ENCODE measurements around the gene MRPL42. TPM values are rescaled to one million over a fixed set of nuclear protein-coding genes. Genes with fewer than 3 reads are reported as not detected.

Gene MRPL42
- total RNA-seq, 1 experiment from 2014 or later: 117 TPM

DNA sequence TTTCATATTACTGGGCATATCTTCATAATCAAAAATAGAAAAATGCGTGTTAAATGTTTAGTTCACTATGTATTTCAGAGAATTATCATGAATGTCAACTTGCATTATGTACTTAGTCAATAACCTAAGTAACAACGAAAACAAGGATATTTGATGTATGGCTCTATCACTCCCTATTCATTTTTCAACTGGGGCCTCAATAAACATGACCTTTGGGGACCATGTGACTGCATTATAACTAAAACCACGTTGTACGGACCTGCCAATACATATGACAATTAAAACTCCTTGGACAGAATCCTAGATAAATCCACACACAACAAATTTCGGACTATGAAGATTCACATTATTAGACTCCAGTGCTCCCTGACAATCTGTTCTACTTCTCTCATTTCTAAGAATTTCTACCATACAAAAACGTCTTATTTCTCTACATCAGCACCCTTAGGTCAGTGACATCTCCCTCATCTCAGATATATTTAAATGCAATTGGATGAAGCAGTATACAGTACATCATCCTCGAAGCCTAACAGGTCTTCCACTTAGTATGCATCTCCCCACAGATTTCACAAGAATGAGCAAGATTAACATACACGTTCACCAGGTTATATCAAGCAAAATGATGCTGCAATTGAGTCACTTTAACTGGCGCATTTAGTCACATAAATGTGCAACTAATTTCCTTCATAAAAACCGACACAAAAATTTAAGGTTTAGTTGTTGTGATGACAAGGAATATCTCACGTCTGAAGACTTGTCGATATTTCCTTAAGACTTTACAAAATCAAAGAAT lies 27.1 kb upstream of the MRPL42 start:
- Histone ChIP-seq H3K27me3 (ENCODE audit: control insufficient read depth, insufficient read depth, low read length) (no peaks in the 10 kb centered on the region), H3K36me3 (replicated peaks; ENCODE audit: control insufficient read depth, insufficient read depth, low read length) (no peaks in the 10 kb centered on the region), H3K4me3 (ENCODE audit: insufficient read depth, low read depth, low read length) (peak overlapping the region; percentile 94)
- no peak for DNase-seq

DNA sequence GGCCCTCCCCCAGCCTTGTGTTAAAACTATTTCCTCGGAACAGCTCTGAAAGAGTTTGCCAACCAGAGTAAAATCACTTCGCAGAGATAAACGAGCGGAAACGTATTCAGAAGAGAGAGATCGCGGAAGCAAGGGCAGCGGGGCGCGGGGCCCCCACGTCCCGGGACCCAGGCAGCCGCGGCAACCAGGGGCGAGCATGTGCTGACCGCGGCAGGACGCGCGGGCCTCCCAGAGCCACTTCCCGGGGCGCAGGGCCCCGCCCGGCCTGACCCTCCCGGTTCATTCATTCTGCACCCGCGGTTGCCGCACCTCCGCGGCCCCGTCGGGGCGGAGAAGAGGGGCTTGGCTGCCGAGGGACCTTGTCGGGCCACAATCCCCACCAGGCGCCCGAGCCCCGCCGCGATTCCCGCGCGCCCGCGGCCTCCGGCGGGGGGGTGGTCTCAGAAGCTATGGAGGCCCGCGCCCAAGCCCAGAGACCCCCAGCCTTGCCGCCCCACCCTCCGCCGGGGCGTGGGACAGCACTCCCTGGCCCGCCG lies 26.2 kb upstream of the MRPL42 start:
- peak; percentile 74 for DNase-seq
- H3K4me3 ChIP-seq (ENCODE audit: insufficient read depth, low read depth, low read length): peak overlapping the region; percentile 94
- H3K27me3 ChIP-seq (ENCODE audit: control insufficient read depth, insufficient read depth, low read length): no peaks in the 10 kb centered on the region
- H3K36me3 ChIP-seq (replicated peaks; ENCODE audit: control insufficient read depth, insufficient read depth, low read length): no peaks in the 10 kb centered on the region

DNA sequence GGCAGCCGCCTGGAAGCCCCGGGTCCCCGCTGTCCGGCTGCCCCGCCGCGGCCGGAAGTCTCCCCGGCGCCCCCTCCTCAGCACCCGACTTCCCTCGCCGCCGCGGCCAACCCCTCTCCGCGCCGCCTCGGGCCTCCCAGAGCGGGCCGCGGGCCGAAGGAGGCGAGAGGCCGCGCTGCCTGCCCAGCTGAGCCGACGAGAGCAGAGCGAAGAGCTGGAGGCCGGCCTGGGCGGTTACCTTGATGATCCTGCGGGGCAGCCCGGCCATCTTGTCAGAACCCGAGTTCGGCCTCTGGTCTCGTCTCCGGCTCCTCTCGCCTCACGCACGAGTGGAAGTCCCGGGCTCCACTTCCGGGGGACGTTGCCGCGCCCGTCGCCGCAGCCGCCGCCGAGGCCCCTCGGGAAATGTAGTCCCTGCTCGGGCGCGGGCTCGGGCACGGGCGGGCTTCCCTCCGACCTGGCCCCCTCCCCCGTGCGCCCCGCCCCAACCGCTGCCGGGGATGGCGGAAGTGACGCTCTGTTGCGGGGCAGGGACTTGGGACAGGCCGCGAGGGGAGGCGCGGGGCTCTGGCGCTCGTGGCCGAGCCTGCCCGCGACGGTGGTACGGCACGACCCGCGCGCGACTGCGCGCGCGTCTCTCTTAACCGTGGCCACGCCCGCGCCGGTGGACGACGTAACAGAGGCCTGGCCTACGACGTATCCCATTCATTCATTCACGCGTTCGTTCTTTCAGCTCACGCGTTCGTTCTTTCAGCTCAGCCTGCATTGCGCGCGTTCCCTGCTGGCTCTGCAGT lies 25.5 kb upstream of the MRPL42 start, which contains the start of gene UBE2N:
TSS of gene UBE2N (minus strand) at position 331 of the 794 bp plus-strand sequence. CDS start at position 268, 63 bp downstream.
- no peaks in the 10 kb centered on the region for H3K27me3 ChIP-seq (ENCODE audit: control insufficient read depth, insufficient read depth, low read length)
- DNase-seq: peak; percentile 97
- peak within 1 kb of the TSS; percentile 94 for H3K4me3 ChIP-seq (ENCODE audit: insufficient read depth, low read depth, low read length)
- no peaks in the 10 kb centered on the region for H3K36me3 ChIP-seq (replicated peaks; ENCODE audit: control insufficient read depth, insufficient read depth, low read length)

DNA sequence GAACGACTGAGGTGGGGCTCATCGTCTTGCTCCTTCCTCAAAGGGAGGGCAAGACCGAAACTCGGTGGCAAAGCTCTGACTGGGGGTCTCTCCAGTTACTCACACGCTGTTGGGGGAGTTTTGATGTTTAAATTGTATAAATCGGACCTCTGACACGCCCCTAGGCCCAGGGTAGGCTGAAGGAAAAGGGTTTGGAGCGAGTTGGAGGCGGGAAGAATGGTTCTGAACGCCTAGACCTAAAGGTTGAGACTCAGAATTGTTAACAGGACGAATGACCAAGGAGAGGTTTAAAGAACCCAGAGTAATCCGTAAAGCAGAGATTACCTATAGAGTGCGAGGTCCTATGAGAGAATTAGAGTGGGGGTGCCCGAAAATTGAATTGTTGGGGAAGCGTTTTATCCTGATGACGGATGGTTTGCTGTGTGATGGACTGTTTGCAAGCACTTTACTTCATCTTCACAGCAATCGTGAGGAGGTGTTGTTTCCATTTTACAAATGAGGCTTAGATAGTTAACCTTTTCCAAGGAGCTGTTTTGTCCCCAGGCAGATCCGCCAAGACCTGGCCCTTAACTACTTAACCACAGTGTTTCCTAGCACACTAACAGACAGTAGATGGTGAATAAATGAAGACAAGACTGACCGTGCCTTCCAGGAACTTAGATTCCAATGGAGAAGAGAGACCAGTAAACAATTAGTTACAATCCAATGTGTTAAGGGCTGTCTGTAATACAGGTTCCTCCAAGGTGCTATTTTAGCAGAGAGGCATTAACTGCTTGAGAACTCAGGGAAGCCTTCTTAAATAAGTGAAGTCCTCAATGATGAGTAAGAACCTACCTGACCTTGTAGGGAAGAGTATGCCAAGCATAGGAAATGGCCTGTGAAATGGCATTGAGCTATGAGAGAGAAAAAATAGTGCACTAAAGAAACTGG lies 24.6 kb upstream of the MRPL42 start:
- H3K27me3 ChIP-seq (ENCODE audit: control insufficient read depth, insufficient read depth, low read length): no peaks in the 10 kb centered on the region
- no peaks in the 10 kb centered on the region for H3K36me3 ChIP-seq (replicated peaks; ENCODE audit: control insufficient read depth, insufficient read depth, low read length)
- H3K4me3 ChIP-seq (ENCODE audit: insufficient read depth, low read depth, low read length): peak overlapping the region; percentile 94
- DNase-seq: peak; percentile 16

DNA sequence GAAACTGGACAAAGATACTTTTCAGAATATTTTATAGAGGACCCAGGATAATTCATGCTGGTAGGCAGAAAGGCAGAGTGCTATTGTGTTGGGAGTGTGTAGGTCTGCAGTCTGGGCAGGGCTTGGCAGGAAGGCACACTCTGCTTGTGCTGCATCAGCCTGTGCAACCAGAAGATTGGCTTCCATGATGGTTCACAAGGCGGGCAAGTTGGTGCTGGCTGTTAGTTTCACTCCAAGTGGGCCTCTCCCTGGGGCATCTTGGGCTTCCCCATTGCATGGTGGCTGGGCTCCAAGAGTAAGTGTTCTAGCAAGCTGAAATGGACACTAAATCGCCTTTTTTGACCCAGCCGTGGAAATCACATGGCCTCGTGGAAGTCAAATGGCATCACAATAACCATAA lies 23.7 kb upstream of the MRPL42 start:
- no peaks in the 10 kb centered on the region for H3K36me3 ChIP-seq (replicated peaks; ENCODE audit: control insufficient read depth, insufficient read depth, low read length)
- no peak overlapping the region for H3K4me3 ChIP-seq (ENCODE audit: insufficient read depth, low read depth, low read length)
- DNase-seq: no peak
- no peaks in the 10 kb centered on the region for H3K27me3 ChIP-seq (ENCODE audit: control insufficient read depth, insufficient read depth, low read length)

DNA sequence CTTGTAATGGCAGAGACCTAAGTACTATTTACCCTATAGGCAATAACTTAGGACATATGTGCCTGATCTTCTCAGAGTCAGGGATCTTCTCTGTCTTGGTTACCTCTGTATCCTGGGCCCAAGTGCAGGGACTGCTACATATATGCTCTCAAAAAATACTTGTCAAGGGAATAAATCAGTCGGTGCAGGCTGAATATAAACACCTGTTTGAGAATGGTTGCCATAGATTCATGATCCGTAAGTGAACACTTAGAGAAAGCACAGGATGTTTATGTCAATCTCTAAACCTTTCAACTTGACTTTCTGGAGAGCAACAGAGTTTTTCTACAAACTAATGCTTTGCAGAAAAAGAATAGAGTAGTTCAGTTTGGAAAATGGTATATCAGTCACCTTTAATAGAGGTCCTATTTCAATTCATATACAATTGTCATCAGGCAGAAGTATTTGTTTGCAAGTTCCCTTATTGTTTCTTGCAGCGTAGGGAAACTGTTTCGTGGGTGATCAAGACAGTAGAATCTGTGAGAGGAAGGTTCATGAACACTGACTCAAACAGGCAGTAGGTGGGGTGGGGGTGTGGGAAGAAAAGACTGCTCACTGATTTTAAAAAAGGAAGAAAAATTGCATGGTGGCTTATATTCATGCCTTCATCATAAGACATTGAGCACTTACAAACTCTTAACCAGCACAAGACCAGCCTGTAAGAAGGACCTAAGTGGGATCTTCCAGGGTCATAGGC lies 19.6 kb upstream of the MRPL42 start:
- H3K4me3 ChIP-seq (ENCODE audit: insufficient read depth, low read depth, low read length): no peak overlapping the region
- H3K27me3 ChIP-seq (ENCODE audit: control insufficient read depth, insufficient read depth, low read length): no peaks in the 10 kb centered on the region
- H3K36me3 ChIP-seq (replicated peaks; ENCODE audit: control insufficient read depth, insufficient read depth, low read length): no peaks in the 10 kb centered on the region
- DNase-seq: no peak

DNA sequence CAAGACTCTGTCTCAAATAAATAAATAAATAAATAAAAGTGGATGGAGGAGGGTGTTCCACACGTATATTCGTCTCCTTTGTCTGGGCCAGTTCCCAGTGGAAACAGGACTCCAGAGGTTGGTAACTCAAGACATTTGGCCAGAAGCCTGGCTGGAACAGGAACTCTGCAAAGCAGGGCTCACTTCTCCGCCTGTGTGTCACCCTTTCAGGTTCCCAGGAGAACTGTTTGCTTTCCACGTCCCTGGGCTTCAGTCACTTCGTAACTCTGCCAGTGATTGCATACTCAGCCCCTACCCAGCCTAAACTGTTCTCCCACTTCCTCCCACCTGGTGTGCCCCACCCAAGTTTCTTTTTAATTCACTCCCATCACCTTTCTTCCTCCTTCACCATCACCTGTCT lies 18.5 kb upstream of the MRPL42 start:
- no peak overlapping the region for H3K4me3 ChIP-seq (ENCODE audit: insufficient read depth, low read depth, low read length)
- no peaks in the 10 kb centered on the region for H3K36me3 ChIP-seq (replicated peaks; ENCODE audit: control insufficient read depth, insufficient read depth, low read length)
- DNase-seq: no peak

DNA sequence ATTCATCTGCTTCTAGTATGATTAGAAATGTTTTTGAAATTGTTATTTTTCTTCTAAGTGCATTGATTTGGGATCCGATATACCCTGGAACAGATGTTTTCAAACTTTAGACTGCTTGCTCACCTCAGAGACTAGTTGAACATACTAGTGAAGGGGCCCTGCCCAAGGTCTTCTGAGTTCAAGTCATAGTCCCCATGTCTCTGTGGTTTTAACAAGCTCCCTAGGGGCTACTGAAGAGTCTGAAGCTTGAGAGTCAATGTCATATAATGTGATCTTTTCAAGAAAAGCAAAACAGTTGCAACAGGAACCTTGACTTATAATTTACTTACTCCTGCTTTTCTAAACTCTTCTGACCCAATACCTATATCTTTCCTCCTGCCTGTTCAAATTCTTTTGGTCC lies 18.0 kb upstream of the MRPL42 start:
- Histone ChIP-seq H3K27me3 (ENCODE audit: control insufficient read depth, insufficient read depth, low read length) (no peaks in the 10 kb centered on the region), H3K36me3 (replicated peaks; ENCODE audit: control insufficient read depth, insufficient read depth, low read length) (no peaks in the 10 kb centered on the region), H3K4me3 (ENCODE audit: insufficient read depth, low read depth, low read length) (no peak overlapping the region)
- DNase-seq: no peak

More for the DNA sequence above, 18.5 kb upstream of the MRPL42 start:
- H3K27me3 ChIP-seq (ENCODE audit: control insufficient read depth, insufficient read depth, low read length): no peaks in the 10 kb centered on the region

DNA sequence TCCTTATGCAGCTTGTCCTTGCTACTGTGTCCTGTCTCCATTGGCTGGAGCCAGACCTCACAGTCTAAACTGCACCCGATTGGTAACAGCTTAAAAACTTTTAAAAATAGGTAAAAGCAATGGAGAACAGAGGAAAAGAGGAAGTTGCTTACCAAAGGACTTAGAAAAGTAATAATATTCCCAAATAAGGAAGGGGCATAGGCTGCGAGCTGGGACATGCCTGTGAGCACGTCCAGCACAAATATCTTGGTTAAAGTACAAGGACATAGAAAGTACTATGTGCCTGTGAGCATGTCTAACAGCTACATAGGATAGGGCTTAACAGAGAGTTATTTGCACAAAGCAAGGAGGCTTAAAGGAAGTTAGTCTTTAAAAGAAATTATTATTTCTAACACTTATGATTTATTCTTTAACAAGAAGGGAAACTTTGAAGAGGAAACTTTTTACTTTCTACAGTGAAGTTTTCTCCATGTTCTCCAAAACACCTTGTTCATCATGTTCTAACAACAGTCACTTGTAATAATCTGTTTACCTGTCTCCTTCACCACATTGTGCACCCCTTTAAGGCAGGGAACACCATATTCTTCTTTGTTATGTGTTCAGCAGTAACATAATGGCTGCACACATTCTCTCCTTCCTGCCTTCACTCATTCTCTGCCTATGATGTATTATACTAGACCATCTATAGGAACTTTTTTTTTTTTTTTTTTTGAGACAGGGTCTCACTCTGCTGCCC lies 15.7 kb upstream of the MRPL42 start:
- Histone ChIP-seq H3K4me3 (ENCODE audit: insufficient read depth, low read depth, low read length) (no peak overlapping the region), H3K36me3 (replicated peaks; ENCODE audit: control insufficient read depth, insufficient read depth, low read length) (no peaks in the 10 kb centered on the region), H3K27me3 (ENCODE audit: control insufficient read depth, insufficient read depth, low read length) (no peaks in the 10 kb centered on the region)
- no peak for DNase-seq

DNA sequence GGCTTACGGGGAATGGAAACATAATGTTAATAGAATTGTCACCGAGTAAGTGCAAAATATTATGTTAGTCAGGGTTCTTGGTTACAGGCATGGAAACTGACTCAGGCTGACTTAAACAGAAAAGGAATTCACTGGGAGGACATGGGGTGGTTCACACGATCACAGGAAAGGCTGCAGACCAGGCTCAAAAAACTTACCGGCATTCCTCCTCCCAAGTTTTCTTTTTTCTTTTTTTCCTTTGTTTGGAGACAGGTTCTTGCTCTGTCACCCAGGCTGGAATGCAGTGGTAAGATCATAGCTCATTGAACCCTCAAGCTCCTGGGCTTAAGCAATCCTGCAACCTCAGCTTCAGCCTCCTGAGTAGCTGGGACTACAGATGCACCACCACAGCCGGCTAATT lies 13.7 kb upstream of the MRPL42 start:
- no peak for DNase-seq
- Histone ChIP-seq H3K36me3 (replicated peaks; ENCODE audit: control insufficient read depth, insufficient read depth, low read length) (no peaks in the 10 kb centered on the region), H3K4me3 (ENCODE audit: insufficient read depth, low read depth, low read length) (no peak overlapping the region), H3K27me3 (ENCODE audit: control insufficient read depth, insufficient read depth, low read length) (no peaks in the 10 kb centered on the region)

DNA sequence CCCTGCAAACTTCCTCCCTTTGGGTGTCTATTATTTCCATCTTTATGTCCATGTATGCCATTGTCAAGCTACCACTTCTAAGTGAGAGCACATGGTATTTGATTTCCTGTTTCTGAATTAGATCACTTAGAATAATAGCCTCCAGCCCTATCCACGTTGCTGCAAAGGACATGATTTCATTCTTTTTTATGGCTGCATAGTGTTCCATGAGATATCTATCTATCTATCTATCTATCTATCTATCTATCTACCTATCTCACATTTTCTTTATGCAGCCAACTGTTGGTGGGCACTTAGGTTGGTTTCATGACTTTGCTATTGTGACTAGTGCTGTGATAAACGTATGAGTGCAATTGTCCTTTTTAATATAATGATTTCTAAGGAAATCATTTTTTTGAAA lies 11.2 kb upstream of the MRPL42 start:
- Histone ChIP-seq H3K36me3 (replicated peaks; ENCODE audit: control insufficient read depth, insufficient read depth, low read length) (no peaks in the 10 kb centered on the region), H3K4me3 (ENCODE audit: insufficient read depth, low read depth, low read length) (no peak overlapping the region), H3K27me3 (ENCODE audit: control insufficient read depth, insufficient read depth, low read length) (no peaks in the 10 kb centered on the region)
- DNase-seq: no peak

DNA sequence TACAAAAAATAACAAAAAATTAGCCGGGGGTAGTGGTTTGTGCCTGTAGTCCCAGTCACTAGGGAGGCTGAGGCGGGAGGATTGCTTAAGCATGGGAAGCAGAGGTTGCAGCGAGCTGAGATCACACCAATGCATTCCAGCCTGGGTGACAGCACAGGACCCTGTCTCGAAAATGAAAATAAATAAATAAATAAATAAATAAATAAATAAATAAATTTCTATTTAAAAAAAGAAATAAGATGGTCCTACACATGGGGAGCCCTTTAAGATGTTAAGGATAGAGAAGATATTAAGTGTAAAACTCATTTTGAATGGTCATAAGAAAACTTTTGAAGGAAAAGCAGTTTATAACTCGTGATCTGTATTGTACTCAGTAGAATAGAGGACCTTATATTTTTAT lies 8.2 kb upstream of the MRPL42 start:
- H3K27me3 ChIP-seq (ENCODE audit: control insufficient read depth, insufficient read depth, low read length): no peaks in the 10 kb centered on the region
- no peaks in the 10 kb centered on the region for H3K36me3 ChIP-seq (replicated peaks; ENCODE audit: control insufficient read depth, insufficient read depth, low read length)
- H3K4me3 ChIP-seq (ENCODE audit: insufficient read depth, low read depth, low read length): no peak overlapping the region
- DNase-seq: no peak

DNA sequence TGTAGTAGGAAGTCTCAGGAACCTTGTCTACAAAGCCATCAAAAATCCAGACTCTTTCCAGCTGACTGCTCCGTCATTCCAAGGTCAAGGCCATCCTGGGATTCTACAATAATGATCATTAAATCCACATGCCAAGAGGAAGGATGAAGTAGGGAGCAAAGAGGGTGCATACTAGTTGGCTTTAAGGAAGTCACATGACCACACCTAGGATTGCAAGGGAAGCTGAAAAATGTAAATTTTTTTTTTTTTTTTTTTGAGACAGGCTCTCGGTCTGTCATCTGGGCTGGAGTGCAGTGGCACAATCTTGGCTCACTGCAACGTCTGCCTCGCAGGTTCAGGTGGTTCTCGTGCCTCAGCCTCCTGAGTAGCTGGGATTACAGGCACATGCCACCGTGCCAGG lies 7.3 kb upstream of the MRPL42 start:
- DNase-seq: no peak
- Histone ChIP-seq H3K27me3 (ENCODE audit: control insufficient read depth, insufficient read depth, low read length) (no peaks in the 10 kb centered on the region), H3K4me3 (ENCODE audit: insufficient read depth, low read depth, low read length) (no peak overlapping the region), H3K36me3 (replicated peaks; ENCODE audit: control insufficient read depth, insufficient read depth, low read length) (no peaks in the 10 kb centered on the region)

Measured in H7 (cell line).